ENCODE data around the gene SAP30BP.

- no peak for TF ChIP-seq ZNF274 (IDR thresholded peaks at IDR 0.05; ENCODE audit: low read depth, low read length)
- no peak for TF ChIP-seq YY1 (IDR thresholded peaks at IDR 0.05; ENCODE audit: insufficient read depth, insufficient read length)
- no peak for TF ChIP-seq SUZ12 (IDR thresholded peaks at IDR 0.05; ENCODE audit: extremely low read depth, insufficient read depth, insufficient read length)
These were observed 27.2 kb upstream of the SAP30BP start for GRCh38 chr17:75639771-75640555.

Data from NT2/D1 (cell line).